GM12878 (cell line): ENCODE results near the gene MAP2K1. TPM values are rescaled to one million over a fixed set of nuclear protein-coding genes. Genes with fewer than 3 reads are reported as not detected.
A peak's percentile ranks its signal among the peaks of the same experiment; 100 is the strongest.

Experiments
- ATAC-seq: fragments of 200-7000 bp; cut with Tn5 transposase; 3 replicates; pipeline ENCODE4 v1.9.1; 2020; ENCODE audit warnings: mild to moderate bottlenecking, moderate library complexity
- BruUV-seq: library from RNA; stranded (reverse); fragments of 400-500 nt; replicated peaks from 2 replicates; lab custom pipeline; 2021; lab: Mats Ljungman, UMichigan
- CTCF ChIA-PET: fragments of 300-600 bp; sonication (Branson Sonifier 250); formaldehyde crosslinking; extraction: SDS; loops from one replicate; lab custom pipeline; 2021; ENCODE audit warnings: inconsistent platforms; lab: Yijun Ruan, JAX
- POLR2A ChIA-PET: fragments of 350-600 bp; formaldehyde crosslinking; extraction: SDS; loops from one replicate; lab custom pipeline; 2021; ENCODE audit warnings: inconsistent platforms; lab: Charles Lee
- RAD21 ChIA-PET: fragments of 300-600 bp; sonication (Branson Sonifier 250); formaldehyde crosslinking; loops from one replicate; lab custom pipeline; 2023; ENCODE audit warnings: antibody characterized with exemption; ENCODE audit not compliant: unreplicated experiment; lab: Charles Lee
- SMC1A ChIA-PET: fragments of 300-600 bp; sonication (Branson Sonifier 250); formaldehyde crosslinking; loops from one replicate; lab custom pipeline; 2023; ENCODE audit not compliant: unreplicated experiment, uncharacterized antibody; lab: Charles Lee
- DNase-seq: peaks from one replicate; pipeline ENCODE4 v3.0.0-alpha.2; 2011; ENCODE audit warnings: low read depth, low spot score
- FAIRE-seq: peaks from 3 replicates; lab custom pipeline; 2011; peaks lifted over from hg19 to GRCh38; lab: Jason Lieb, UNC
- H2AFZ ChIP-seq: 2 replicates; pipeline ENCODE4 v1.6.0; 2011; ENCODE audit warnings: low read depth, low read length, control low read depth; ENCODE audit not compliant: control insufficient read depth
- H3K27ac ChIP-seq: 2 replicates; pipeline ENCODE4 v1.5.1; 2011; ENCODE audit warnings: control low read depth; ENCODE audit not compliant: control insufficient read depth, insufficient read depth
- H3K27me3 ChIP-seq, 2 experiments: replicated peaks in 1 of 2; 2 replicates each; pipeline versions ENCODE4 v1.6.0 to v1.6.1; 2011; ENCODE audit warnings: low read length in 1 of 2; ENCODE audit not compliant: control insufficient read depth in 2 of 2, insufficient read depth in 2 of 2
- H3K36me3 ChIP-seq, 2 experiments: 2 replicates each; pipeline ENCODE4 v1.5.1; 2011; ENCODE audit warnings: low read length in 1 of 2; ENCODE audit not compliant: control insufficient read depth in 2 of 2, insufficient read depth in 2 of 2
- H3K4me1 ChIP-seq: 2 replicates; pipeline ENCODE4 v1.6.1; 2011; ENCODE audit warnings: mild to moderate bottlenecking, low read length, moderate library complexity, mixed read lengths; ENCODE audit not compliant: control insufficient read depth, insufficient read depth
- H3K4me2 ChIP-seq: 2 replicates; pipeline ENCODE4 v1.6.0; 2011; ENCODE audit warnings: control low read depth; ENCODE audit not compliant: control insufficient read depth, insufficient read depth
- H3K4me3 ChIP-seq: fragments of 200-600 bp; sonication (generic); 2 replicates; pipeline ENCODE4 v1.5.1; 2016
- H3K79me2 ChIP-seq: 2 replicates; pipeline ENCODE4 v1.6.0; 2011; ENCODE audit warnings: low read length; ENCODE audit not compliant: control insufficient read depth, insufficient read depth
- H3K9ac ChIP-seq: 2 replicates; pipeline ENCODE4 v1.8.0; 2011; ENCODE audit warnings: low read length, control low read depth, mixed read lengths; ENCODE audit not compliant: control insufficient read depth, insufficient read depth
- H3K9me3 ChIP-seq: replicated peaks from 3 replicates; pipeline ENCODE4 v1.5.1; 2011; ENCODE audit warnings: mild to moderate bottlenecking, low read length; ENCODE audit not compliant: control insufficient read depth, insufficient read depth
- H4K20me1 ChIP-seq: 2 replicates; pipeline ENCODE4 v1.6.0; 2011; ENCODE audit not compliant: control insufficient read depth, insufficient read depth
- EP300 ChIP-seq, 2 experiments: fragments of 150-350 bp in 1 of 2; IDR thresholded peaks; 2 replicates each; pipeline ENCODE4 v1.6.1; 2011 to 2012; ENCODE audit warnings: low read depth in 2 of 2, low read length in 2 of 2, borderline replicate concordance in 1 of 2, improper control_type of control experiment in 1 of 2, inconsistent platforms in 1 of 2; ENCODE audit not compliant: control insufficient read depth in 1 of 2
- IKZF2 ChIP-seq, 2 experiments: fragments of 450-650 bp; IDR thresholded peaks; 2 replicates each; pipeline ENCODE4 v1.6.1; 2017; ENCODE audit warnings: mild to moderate bottlenecking in 2 of 2, moderate library complexity in 2 of 2
- NKRF ChIP-seq: fragments of 450-650 bp; conservative IDR thresholded peaks from 2 replicates; pipeline ENCODE4 v1.6.1; 2017; ENCODE audit warnings: mild to moderate bottlenecking, moderate library complexity
- NR2C2 ChIP-seq: IDR thresholded peaks from 2 replicates; pipeline ENCODE4 v1.6.1; 2011; ENCODE audit warnings: borderline replicate concordance, low read depth; ENCODE audit not compliant: control insufficient read depth, insufficient read length
- PBX3 ChIP-seq: IDR thresholded peaks from 2 replicates; pipeline ENCODE4 v1.6.1; 2011; ENCODE audit warnings: mild to moderate bottlenecking, low read depth, low read length, moderate library complexity; ENCODE audit not compliant: insufficient replicate concordance
- SIX5 ChIP-seq: IDR thresholded peaks from 2 replicates; pipeline ENCODE4 v1.6.1; 2011; ENCODE audit warnings: mild to moderate bottlenecking, low read depth, low read length, moderate library complexity; ENCODE audit not compliant: severe bottlenecking
- ZNF274 ChIP-seq: IDR thresholded peaks from one replicate; pipeline ENCODE4 v1.8.0; 2011; ENCODE audit not compliant: insufficient read length, insufficient read depth
- ZSCAN29 ChIP-seq: fragments of 450-650 bp; IDR thresholded peaks from 2 replicates; pipeline ENCODE4 v1.6.1; 2017; ENCODE audit warnings: mild to moderate bottlenecking, moderate library complexity
- WGBS: methylation state at CpG from one replicate; pipeline ENCODE4 v1.1.6; 2016; ENCODE audit warnings: low lambda C conversion rate; ENCODE audit not compliant: insufficient replicate concordance, insufficient coverage; ENCODE audit errors: missing lambda C conversion rate; 5-methylcytosine and 5-hydroxymethylcytosine counted together
- in situ Hi-C: fragments of 300-500 bp; cut with MboI; formaldehyde crosslinking; loops from 9 replicates; pipeline ENCODE4 v1.14.3; 2018; ENCODE audit warnings: mixed read lengths
- intact Hi-C: fragments of 100-400 bp; cut with micrococcal nuclease; formaldehyde crosslinking; loops from one replicate; pipeline ENCODE4 v1.14.2; 2022; ENCODE audit not compliant: unreplicated experiment
- polyA plus RNA-seq, 11 experiments: library from polyadenylated mRNA; depleted of rRNA in 4 of 11; unstranded in 6 of 11; stranded (reverse) in 5 of 11; fragments of >200 nt; fragmentation: Nextera tagmentation in 4 of 11; fragmentation: Illumina TruSeq in 1 of 11; extraction: Ambion mirVana in 4 of 11; extraction: Trizol in 1 of 11; gene quantifications; 1 replicate in 1 of 11; 2 replicates in 10 of 11; pipeline versions ENCODE4 v1.2.1 to v1.2.3, GENCODE V29; 2011 to 2016; ENCODE audit warnings: inconsistent platforms in 2 of 11, missing spikeins in 2 of 11, low read depth in 1 of 11
- total RNA-seq, 4 experiments: library from RNA; depleted of rRNA in 3 of 4; stranded (reverse); fragments of >200 nt in 3 of 4; fragmentation: Illumina TruSeq in 1 of 4; extraction: Trizol in 1 of 4; gene quantifications; 2 replicates each; pipeline versions ENCODE4 v1.2.1 to v1.2.3, GENCODE V29; 2013 to 2021

The MAP2K1 gene
- total and polyA plus RNA-seq, 10 of the 15 experiments (the other 5 are each of a cell fraction or from before 2014, with no cell fraction given) = 11.2 to 112 (median 56.6) TPM

GRCh38 chr15:66452420-66452819 lies 65.7 kb downstream of the MAP2K1 start:
- no peak for DNase-seq
- no peak for ATAC-seq
- H3K9ac ChIP-seq = no peak overlapping the region
- H2AFZ ChIP-seq = no peak overlapping the region
- H3K79me2 ChIP-seq = no peaks in the 10 kb centered on the region
- H3K36me3 ChIP-seq = peaks cover 2 to 8% of the 10 kb centered on the region in 2 experiments; a peak in 2 of 4 replicates
- no peak for TF ChIP-seq ZNF274
- no peak for TF ChIP-seq IKZF2 (IDR thresholded peaks at IDR 0.05)
- no peak for TF ChIP-seq ZSCAN29
- no peak for TF ChIP-seq SIX5
- no peak for TF ChIP-seq PBX3
- TF ChIP-seq NR2C2 = no peak
- no peak for TF ChIP-seq NKRF
- TF ChIP-seq EP300 (IDR thresholded peaks at IDR 0.05; ENCODE audit: borderline replicate concordance in 1 of 2, control insufficient read depth in 1 of 2, low read depth in 2 of 2, low read length in 2 of 2) = no peak
- WGBS = 85% methylated on average over 4 of the region's 4 CpGs
- H4K20me1 ChIP-seq = no peaks in the 10 kb centered on the region
- H3K27ac ChIP-seq = no peak overlapping the region
- RAD21 ChIA-PET = no interaction called here
- BruUV-seq = TSS peak; percentile 6
- in situ Hi-C loops (no loop called here), intact Hi-C loops (no loop called here)
- SMC1A ChIA-PET = interaction anchor here (0.9 to 1.0 kb wide), 2 partner anchors 19 to 66 kb away, joined by 3 read pairs; no protein-coding TSS in a partner anchor
- no peaks in the 10 kb centered on the region; the same call in 2 of the 3 replicates for H3K9me3 ChIP-seq
- FAIRE-seq = no peak
- CTCF ChIA-PET = interaction anchor here (1.2 to 3.0 kb wide), 3 partner anchors 14 to 46 kb away, joined by 3 to 8 read pairs (median 4); no protein-coding TSS in a partner anchor
- no peaks in the 10 kb centered on the region for H3K27me3 ChIP-seq
- no peak overlapping the region for H3K4me3 ChIP-seq
- POLR2A ChIA-PET = no interaction called here
- H3K4me1 ChIP-seq = no peaks in the 10 kb centered on the region
- no peak overlapping the region for H3K4me2 ChIP-seq
